Activated CD8-positive, alpha-beta memory T cell treated with anti-CD3 and anti-CD28 coated beads for 48 hours (primary cell): ENCODE measurements around the gene PDE4B.
A peak's percentile ranks its signal among the peaks of the same experiment; 100 is the strongest.

Source experiments
- DNase-seq, 3 experiments: peaks; one replicate each; pipeline ENCODE4 v3.0.0-alpha.2; 2020; ENCODE audit warnings: low read depth in 2 of 3, low spot score in 2 of 3

Gene PDE4B

DNA sequence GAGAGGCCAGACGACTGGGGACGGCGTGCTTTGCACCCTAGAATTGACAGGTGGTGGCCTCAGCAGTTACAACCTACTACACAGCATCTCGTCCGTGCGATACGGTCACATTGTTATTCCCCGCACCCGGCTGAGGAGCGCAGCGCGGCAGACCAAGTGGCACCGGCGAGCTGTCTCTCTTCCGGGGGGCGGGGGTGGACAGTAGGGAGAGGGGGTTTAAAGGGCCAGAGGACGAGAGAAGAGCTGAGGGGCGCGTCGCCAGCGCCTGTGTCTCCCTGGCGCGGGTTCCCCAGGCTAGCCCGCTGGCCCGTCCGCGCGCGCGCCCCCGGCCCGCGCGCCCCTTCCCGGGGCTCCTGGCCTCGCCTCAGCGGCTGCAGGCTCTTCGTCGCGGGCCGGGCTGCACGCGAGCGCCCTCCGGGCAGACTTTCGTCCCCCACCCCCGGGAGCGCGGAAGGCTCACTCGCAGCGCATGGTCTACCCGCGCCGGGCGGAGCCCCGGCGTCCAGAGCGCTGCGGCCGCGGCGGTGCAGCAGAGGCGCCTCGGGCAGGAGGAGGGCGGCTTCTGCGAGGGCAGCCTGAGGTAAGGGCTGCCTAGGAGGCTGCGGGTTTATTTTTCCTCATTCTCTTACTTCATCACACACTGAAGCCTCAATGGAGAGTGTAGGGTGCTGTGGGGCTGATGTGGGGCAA is at the start of gene PDE4B:
PDE4B (plus strand) TSS at position 227 of the 690 bp plus-strand sequence.
- no peak for DNase-seq

DNA sequence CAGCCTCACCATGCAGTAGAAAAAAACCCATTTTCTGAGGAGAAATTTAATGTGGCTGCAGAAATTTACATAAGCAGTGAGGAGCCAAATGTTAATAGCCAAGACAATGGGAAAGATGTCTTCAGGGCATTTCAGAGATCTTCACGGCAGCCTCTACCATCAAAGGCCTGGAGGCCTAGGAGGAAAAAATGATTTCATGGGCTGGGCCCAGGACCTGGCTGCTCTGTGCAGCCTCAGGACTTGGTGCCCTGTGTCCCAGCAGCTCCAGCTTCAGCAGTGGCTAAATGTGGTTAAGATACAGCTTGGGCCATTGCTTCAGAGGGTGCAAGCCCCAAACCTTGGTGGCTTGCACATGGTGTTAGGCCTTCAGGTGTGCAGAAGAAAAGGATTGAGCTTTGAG is 48.0 kb upstream of the PDE4B start:
- DNase-seq = no peak

DNA sequence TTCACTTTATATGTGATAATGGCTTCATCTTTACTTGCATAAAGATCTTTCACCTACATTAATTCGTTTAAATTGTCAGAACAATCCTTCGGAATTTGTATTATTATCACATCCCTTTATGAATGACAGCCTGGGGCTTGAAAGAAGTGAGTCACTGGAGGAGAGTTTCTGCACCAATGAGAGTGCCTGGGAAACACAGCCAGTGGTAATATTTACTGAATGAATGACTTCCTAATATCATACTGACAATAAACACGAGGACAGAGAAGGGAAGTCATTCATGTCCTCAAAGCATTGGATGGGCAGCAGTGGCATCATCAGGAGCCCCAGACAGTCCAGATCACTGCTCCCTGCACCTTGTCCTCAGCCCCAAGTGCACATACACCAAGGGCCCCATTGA is 40.7 kb upstream of the PDE4B start:
- DNase-seq = no peak

DNA sequence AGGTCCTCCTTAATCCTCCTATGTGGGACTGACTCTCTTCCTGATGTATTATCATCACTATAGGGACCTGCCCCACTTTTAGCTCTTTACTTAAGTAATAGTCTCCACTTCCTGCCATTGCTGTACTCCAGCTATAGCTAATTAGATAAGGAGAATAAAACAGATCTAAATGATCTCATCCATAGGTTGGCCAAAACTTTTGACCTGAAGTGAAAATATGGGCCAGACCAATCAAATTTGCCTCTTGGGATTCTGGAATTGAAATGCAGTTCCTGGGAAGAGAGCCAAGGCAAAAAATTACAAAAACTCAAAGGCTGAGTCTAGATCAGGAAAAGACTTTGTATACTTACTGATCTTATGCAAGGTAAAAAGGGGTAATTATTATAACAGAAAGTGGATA is 36.1 kb upstream of the PDE4B start:
- DNase-seq = no peak

DNA sequence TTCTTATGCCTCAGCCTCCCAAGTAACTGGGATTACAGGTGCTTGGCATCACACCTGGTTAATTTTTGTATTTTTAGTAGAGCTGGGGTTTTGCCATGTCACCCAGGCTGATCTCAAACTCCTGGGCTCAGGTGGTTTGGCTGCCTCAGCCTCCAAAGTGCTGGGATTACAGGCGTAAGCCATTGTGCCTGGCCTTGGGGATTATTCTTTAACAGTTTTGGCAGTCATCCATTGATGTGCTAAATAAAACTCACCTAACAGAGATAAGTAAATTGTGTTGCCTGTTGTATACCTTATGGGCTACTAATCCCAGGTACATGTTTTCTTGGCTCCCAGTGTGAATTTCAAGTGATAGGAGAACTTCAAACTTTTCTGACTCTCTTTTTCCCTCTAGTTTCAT is 35.2 kb upstream of the PDE4B start:
- DNase-seq = no peak

DNA sequence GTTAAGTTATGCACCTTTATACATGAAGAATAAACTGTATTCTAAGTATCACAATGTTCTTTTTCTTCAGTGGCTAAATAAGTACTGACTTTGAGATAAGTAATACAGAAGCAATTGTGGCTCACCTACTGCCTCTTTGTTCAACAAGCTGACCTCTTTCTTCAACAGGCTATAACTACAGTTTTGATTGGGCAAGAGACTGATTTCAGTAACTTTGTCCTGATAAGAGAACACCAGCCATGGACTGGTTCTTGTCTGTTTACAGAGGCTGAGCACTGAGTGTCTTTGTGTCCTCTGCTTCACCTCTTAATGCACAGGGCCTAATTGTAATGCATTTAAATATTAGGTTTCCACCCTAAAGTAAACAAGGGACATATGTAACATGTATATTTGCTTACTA is 34.6 kb upstream of the PDE4B start:
- no peak for DNase-seq

DNA sequence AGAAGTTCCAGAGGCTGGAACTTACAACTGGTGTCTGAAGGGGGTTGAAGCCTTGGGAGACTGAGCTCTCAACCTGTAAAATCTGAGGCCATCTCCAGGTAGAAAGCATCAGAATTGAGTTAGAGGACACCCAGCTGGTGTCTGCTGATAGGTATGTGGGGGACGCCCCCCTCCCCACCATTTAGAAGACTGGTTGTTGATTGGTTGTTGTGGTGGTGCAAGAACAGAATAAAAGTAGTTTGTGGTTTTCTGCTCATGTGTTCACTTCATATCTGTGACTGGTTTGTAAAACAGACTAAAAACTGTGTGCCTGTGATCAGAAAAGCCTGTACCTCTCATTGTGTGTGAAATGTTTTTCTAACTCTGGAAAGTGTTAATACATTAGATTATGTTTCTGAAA is 33.2 kb upstream of the PDE4B start:
- DNase-seq = no peak

DNA sequence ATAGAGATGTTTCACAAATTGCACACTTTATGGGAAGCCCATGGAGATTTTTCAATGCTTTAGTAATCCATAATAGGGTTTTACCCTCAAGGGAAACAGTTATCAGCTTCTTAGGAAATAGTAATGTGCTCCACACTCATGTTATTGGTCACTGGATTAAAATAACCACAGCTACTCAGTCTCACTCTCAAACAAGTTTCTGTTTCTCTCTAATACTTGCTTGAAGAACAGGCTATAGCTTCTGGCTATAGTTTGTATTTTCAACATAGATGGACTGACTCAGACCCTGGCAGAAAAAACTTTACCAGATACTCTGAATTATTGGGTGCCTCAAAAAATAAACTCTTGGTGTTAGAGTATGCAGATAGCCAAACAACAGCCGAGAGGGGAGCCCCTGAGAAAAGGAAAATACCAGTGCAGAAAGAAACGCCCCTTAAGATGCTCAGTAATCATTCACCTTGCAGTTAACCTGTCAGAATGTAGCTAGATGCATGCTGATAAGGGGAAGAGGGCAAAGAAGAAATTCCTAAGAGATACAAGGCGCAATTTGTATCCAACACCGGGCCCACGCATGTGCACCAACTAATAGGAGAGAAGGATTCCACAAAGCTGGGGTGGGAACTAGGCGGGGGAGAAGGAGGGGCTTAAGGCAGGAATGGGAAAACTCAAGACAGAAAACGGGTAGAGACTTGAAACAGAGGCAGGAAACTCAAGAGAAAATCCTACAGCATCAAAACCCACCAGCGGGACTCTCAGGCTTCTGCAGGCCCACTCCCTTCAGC is 30.4 kb upstream of the PDE4B start:
- DNase-seq = no peak

DNA sequence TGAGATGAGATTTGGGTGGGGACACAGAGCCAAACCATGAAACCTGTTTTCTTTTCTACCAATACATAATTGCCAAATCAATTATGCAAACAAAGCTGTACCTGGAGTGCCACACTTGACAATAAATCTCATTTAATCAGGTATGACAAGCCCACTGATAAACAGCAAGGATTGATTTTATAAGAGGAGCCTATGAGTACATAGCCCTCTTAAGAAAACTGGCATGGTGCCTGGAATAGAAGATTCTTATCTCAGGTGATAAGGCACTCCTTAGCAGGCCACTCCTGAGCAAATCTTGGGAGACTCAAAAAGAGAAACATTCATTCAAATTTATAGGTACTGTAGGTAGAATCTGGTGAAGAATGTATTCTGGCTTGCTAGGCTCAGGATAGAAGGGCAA is 28.6 kb upstream of the PDE4B start:
- no peak for DNase-seq

DNA sequence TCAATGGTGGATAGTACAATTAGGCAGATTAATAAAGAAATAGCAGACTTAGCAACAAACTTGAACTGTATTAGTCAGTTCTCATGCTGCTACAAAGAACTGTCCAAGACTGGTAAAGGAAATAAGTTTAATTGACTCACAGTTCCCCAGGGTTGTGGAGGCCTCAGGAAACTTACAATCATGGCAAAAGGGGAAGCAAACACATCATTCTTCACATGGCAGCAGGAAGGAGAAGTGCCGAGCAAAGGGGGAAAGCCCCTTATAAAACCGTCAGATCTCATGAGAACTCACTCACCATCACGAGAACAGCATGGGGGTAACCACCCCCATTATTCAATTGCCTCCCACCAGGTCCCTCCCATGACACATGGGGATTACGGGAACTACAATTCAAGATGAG is 27.1 kb upstream of the PDE4B start:
- no peak for DNase-seq

DNA sequence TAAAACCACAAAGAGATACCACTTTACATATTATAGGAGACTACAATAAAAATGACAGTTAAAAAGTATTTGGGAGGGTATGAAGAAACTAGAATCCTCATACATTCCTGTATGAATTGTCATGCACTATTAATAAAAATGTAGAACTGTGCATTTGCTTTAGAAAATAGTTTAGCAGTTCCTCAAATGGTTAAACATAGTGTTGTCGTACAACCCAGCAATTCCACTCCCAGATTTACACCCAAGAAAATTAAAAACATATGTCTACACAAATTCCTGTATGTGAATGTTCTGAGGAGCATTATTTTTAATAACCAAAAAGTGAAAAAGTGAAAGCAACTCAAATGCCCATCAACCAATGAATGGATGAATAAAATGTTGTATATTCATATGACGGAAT is 23.1 kb upstream of the PDE4B start:
- DNase-seq = no peak

DNA sequence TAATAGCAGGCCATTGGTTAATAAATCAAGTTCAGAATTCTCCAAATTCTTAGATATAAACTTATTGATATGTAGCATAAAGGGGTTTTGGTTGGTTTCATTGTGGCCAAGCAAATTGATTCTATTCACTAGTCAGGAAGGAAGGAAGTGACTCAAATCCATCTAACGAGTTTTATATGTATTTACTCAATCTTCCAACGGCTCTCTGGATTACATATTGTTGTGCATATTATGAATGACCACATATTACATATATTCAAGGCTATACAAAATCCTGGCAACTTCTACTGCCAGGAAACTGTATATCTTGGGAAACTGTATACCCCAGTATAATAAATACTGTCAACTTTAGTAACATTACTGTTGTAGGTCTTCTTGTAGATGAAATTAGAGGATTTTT is 20.1 kb upstream of the PDE4B start:
- no peak for DNase-seq

DNA sequence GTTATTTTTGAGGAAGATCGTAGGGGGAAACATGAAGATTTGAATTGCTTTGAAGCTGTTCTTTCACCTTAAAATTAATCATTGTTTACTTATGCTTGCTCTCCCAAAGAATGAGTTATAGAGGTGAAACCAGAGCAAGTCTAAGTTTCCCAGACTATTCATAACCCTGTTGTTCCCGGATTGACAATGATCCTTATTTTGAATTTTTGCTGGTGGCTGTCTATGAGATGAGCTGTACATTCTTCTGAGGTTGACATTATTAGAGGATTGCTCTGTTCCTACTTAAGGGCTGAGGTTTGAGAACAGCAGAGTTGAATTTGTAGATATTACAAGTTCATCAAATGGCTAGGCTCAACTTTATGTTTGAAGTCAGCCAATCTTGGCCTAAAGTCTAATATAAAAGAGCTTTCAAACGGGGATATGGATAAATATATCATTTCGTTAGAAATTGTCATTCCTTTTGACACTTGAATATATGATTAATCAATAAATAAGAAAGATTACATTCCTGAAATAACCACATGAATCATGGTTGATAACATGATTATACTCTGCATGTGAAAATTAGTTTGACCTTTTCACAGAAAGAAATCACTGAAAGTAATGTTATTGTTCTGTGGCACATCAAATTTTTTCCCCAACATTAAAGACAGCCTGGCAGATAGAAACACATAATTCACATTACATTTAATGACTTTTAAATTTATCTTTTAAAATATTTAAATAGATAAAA is 19.1 kb upstream of the PDE4B start:
- DNase-seq = no peak

DNA sequence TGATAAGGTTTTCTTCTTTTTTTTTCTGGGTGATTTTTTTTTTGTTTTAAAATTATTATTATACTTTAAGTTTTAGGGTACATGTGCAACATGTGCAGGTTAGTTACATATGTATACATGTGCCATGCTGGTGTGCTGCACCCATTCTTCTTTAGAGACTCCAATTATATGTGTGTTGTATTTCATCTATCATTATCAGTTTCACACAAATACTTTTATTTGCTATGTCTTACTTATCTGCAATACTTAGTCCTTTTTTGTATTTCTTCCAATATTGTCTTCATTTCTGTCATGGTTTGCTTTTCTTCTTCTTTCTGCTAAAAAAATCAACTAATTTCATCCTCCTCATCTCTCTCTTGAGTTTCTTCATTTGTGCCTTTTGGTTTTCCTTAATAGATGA is 3.9 kb upstream of the PDE4B start:
- DNase-seq = no peak

DNA sequence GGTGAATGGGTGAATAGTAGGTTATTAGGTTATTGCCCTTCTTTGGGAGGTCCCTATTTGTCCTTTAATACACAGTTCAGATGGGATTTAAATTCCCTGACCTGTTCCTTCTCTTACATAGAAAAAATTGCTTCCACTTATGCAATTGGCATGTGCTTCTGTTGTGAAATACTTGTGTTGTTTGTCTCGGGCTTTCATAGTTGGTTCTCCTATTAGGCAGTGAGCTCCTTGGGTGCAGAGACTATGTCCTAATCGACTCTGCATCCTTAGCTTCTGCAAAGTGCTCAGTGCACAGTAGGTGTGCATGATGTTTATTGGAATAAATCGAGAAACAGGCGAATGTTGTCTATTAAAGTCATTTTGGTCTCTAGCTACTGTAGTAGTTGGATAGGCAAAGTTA is 1.3 kb upstream of the PDE4B start:
- DNase-seq = no peak

DNA sequence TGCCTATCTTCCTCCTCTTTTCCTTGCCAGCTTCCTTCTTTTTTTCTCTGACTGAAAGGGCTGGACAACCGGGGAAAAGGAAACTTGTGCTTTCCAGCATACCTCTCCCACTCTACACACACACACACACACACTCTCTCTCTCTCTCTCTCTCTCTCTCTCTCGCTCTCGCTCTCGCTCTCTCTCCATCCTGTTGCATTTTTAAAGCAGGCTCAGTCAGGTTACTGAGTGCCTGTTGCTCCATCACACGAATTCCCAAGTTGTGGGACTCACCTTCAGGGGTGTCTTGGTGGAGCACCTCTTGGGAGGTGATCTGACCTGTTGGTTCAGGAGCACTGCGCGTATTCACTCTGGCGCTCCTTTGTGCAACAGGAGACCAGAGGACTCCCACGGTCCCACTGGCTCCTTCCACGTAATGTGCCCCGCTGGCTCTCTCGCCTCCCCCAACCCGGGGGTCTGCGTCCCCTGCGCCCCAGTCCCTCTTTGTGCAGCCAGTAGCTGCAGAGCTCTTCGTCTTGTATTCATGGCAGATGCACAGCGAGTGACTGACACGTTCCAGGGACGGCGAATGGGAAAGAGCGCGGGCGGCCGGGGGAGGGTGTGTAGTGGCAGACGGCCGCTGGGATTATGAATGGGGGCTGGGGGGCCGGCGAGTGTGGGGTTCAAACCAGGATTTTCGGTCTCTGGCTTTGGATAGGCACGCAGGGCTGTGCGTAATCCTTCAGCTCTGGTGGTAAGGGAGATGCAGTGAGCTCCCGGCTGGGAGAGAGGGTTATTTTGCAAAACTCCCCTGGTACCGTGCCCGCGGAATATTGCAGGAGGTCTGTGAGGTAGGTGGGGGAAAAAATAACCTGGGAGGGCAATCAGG is 660 bp upstream of the PDE4B start:
- DNase-seq = no peak

DNA sequence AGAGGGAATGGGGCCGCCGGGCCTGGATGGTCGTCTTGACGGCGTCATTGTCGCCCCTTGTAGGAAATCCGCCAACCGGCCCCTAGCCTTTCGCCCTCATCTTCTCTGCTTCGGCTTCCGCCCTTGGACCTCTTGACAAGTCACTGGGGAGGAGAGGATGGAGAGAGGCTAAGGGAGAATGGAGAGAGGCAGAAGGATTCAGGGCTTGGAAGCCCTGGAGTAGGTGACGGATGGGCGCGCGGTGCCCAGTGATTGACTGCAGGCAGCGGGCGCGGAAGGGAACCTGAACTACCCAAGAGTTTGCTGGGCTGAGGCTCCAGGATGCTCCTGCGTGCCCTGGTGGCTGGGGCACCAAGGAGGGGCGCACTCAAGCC is 651 bp downstream of the PDE4B start:
- no peak for DNase-seq

DNA sequence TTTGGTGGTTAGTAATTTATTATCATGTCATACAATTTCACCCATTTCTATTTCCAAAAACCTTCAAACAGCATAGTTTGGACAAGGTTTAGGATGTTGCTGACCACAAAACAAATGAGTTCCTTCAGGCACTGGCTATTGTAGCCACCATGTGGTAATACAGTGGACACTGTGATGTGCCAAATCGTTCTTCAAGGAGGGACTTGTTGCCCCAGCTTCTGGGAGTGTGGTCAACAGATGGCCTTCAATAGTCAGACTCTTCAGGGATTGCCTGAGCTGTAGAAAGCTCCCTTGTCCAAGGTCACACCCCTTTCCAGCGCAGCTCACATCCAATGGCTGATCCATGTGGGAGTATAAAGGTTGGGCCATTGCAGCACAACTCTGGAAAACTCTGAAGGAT is 2.6 kb downstream of the PDE4B start:
- no peak for DNase-seq

DNA sequence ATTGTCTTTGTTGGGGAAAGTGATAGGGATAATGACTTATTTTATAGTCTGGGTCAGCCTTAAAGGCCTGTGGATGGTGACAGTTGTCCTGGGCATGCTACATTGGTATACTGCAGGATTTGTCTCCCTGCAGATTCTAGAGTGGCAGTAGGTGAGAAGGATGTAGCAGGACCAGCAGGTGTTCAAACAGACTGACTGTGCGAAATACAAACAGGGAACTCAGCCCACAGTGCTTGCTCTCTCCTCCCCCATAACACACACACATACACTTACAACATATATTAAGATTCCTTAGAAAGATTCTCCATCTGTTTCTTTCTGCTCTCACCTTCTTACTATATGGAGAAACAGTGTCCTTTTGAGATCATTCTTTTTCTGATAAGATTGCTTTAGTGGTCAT is 6.9 kb downstream of the PDE4B start:
- DNase-seq = no peak

DNA sequence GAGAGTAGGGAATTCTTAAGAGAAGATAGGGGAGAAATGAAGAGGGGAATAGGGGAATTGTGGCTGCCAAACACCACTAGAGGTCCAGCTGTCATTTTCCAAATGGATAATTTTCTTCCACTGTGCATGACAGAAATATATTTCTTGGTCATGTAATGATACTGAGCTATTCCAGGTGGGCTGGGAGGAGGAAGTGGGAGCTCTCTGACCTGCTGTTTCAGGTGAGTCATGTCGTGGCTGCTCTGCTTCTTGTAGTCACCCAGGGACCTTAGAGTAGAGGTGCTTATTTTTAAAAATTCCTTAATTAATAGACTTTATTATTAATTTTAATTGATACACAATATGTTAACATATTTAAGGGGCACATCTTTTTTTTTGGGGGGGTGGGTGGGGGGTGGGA is 11.9 kb downstream of the PDE4B start:
- DNase-seq = no peak

DNA sequence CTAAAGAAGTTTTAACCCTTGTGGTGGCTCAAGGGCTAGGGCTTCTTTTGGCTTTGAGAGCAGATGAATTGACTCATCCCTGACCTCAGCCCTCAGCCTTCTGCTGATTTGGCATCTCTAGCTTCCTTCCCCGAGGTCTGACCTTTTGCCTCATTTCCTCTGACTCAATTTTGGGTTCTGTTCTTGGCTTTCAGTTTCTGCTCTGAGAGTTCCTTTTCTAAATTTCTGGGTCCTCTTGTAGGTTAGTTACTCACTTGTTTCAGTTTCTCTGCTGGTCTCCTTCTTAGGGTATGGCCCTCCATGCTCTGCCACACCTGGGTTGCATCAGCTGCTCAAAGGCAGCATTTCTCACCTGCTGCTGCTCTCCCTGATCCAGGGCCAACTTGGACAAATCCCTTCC is 19.4 kb downstream of the PDE4B start:
- peak in 2 of 3 experiments; percentile 16 to 32 for DNase-seq
